SKM-1 treated with dmso at 0.1 percent for 144 hours (cell line): ENCODE results near the gene MYO9B.

Source experiments
- DNase-seq: peaks from one replicate; lab custom pipeline; 2025; ENCODE audit not compliant: unreplicated experiment; lab: John Stamatoyannopoulos, UW

MYO9B gene

DNA sequence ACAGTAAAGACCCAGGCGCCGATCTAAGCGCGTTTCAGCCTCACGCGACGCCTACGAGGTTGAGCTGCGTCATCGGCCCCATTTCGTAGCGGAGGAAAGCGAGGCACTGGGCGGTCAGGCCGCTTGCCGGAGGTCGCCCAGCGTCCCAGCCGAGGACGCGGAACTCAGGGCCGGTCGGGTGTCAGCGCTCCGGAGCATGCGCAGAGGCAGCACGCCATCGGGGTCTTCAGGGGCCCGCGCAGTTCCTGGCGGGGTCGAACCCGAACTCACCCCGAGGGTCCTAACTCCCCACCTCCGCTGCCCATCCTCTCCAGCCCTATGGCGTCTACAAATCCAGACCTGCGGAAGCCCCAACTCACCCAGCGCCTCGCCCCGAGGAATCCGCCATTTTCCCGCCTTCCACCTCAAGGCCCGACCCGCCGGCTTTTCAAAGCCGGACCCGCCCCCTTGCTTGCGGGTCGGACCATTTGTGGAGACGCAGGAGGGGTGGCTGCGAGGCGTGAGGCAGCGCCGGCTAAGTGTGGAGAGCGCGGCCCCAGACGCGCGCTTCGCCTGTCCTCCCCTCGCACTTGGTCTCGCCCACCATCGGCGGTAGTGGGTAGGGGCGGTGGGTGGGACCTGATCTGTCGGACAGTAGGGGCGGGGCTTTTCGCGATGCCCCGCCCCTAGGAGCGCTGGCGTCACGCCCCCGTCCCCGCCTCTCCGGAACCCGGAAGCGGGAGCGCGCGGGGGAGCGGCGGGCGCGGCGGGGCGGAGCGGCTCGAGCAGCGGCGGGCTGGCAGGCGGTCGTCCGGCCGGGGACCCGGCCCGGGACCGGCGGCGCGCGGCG is at the start of gene MYO9B, which contains the start of gene HAUS8:
MYO9B (plus strand) TSS at position 743 of the 829 bp plus-strand sequence. CDS start 25,941 bp downstream, outside the sequence.
HAUS8 (minus strand) TSS at position 418 of the 829 bp plus-strand sequence; CDS start at position 388, 30 bp downstream.
- DNase-seq = peak; percentile 96

DNA sequence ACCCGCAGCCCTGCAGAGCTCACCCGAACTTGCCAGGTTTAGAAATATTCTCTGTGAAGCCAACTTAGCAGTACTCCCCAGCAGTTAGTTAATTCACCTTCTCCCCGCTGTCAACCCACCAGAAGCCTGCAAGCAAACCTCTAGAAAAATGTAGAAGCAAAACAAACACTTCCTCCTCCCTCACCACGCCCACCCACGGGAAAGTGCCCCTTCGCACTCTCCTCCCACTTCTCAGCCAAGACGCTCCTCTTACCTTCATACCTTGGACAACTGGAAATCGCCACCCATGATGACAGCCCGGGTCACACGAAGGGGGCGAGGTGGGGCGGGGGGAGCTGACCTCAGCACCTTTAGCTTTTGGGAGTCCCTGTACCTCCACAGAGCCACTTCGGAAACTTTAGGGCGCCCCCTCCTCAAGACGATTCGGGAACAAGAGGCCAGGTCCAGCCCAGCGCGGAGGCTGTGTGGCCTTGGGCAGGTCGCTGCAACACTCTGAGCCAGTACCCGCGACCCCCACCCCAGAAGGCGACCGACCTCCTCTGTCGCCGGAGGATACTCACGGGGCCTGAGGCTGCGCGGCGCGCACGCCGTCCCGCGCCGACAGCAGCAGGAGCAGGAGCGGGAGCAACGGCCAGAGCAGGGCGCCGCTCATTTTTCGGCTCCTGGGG is 49.5 kb upstream of the MYO9B start:
- no peak for DNase-seq

DNA sequence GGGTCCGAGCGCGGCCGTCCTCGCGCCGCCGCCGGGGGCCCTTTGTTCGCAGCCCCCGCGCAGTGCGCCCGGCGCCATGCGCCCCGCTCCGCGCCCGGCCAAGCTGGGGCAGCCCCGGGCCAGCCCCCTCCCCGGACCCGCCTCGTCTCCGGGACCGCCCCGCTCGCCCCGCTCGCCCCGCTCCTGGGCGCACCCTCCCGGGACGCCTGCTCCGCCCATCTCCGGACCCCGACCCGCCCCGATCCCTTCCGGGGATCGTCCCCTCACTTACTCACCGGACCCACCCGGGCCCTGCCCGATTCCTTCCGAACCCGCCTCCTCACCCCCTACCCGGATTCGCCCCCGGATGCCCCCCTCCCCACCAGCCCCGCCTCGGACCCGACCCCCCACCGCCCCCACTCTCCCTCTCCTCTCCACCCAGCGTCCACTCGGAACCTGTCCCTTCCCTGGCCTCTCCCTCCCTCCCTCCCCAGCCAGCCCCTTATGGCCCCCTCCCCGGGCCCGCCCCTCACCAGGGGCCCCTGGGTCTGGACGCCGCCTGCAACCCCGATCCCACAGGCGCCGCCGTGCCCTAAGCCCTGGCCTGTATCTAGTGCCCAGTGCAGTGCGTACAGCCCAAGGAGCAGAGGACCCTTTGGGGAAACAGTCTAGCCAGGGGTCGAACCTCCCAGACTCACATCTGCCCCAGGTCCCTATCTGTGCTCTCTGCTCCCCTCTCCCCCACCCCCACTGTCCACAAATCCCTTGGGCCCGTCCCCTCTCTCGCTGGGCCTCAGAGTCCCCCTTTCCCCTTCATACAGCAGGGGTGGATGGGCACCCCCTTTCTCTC is 48.7 kb upstream of the MYO9B start, which contains the start of gene CPAMD8:
CPAMD8 (minus strand) TSS at position 105 of the 829 bp plus-strand sequence. CDS start 168 bp downstream, outside the sequence.
- DNase-seq = no peak

DNA sequence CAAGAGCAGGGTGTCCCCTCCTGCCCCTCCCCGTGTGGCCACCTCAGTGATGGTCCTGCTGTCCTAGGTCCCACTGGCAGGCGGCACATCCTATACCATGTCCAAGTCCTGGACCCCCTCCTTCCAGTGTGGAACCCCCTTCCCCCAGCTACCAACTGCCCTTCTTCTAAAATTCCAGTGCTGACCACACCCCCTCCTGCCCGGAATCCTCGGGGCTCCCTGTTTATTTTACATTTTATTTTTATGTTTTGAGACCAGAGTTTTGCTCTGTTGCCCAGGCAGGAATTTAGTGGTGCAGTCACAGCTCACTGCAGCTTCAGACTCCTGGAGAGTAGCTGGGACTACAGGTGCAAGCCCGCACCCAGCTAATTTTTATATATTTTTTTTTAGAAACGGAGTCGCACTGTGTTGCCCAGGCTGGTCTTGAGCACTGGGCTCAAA is 48.0 kb upstream of the MYO9B start:
- no peak for DNase-seq

DNA sequence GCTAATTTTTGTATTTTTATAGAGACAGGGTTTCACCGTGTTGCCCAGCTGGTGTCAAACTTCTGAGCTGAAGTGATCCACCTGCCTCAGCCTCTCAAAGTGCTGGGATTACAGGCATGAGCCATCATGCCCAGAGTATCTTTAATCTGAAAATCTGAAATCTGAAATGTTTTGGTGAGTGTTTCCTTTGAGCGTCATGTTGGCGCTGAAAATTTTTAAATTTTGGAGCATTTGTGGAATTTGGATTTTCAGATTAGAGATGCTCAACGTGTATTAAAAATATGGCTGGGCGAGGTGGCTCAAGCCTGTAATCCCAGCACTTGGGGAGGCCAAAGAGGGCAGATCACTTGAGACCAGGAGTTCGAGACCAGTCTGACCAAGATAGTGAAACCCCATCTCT is 43.8 kb upstream of the MYO9B start:
- DNase-seq = no peak

DNA sequence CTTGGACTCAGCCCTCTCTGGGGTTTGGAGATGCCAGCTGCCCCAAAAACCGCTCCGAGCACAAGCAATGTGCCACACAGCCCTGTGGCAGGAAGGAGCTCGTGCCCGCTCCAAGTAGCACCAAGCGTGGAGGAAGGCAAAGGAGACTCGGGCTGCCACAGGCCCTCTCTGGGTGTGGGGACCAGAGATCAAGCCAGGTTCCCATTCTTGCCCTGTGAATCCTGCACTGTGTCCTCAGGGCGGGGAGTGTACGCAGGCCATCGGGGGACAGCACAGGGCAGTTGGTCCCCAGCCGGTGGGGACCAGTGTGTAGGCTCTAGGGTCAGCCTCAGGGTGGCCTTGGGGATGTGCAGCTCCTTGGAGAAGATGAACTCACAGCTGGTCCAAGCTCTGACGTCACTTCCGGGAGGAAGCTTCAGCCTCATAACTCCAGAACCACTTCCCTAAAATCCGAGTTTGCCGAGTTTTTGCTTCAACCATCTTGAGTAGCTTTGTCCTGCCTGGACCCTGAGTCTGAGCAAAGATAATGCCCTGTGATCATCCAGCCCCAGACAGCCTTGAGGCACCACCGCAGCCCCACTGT is 39.6 kb upstream of the MYO9B start:
- DNase-seq = peak; percentile 73

DNA sequence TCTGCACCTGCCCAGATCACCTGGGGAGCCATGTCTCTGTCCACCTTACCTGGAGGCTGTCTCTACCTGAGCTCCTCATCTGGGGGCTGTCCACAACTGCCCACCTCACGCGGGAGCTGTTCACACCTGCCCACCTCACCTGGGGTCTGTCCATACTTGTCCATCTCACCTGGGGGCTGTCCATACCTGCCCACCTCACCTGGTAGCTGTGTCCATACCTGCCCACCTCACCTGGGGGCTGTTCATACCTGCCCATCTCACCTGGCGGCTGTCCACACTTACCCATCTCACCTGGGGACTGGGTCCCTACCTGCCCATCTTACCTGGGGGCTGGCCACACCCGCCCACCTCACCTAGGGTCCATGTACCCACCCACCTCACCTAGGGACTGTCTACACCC is 38.9 kb upstream of the MYO9B start:
- DNase-seq = no peak

DNA sequence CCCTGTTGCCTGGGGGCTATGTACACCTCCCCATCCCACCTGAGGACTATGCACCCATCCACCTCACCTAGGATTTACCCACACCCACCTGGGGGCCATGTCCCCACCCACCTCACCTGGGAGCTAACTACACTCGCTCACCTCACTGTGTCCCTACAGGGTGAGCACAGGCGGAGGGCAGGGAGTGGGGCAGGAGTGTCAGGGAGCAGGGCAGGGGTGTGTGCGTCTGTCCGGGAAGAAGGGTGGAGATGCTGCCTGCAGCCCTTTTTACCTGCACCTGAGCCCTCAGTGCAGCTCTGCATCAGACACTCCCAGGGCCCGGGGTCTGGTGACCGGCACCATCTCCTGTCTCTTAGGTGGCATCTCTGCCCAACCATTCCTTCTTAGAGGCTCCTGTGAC is 38.4 kb upstream of the MYO9B start:
- DNase-seq = no peak

DNA sequence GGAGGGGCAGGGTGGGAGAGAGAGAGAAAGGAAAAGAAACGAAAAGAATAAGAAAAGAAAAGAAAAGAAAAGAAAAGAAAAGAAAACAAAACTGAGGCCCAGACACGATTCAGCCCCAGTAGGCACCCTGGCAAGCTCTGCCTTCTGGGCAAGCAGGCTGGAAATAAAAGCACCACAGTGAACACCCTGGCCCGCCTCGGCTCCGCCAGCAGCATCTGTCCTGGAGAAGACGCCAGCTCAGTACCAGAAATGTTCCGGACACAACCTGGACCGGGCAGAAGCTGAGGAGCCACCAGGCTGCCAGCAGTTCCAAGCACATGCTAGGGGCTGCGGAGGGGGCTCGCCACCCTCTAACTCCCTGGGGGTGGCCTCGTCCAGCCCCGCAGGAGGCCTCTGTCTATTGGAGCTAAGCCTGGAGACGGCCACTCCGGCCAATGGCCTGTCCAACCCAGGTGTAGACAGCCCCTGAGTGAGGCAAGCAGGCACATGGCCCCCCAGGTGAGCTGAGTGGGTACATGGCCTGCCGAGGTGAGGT is 37.5 kb upstream of the MYO9B start:
- DNase-seq = no peak

DNA sequence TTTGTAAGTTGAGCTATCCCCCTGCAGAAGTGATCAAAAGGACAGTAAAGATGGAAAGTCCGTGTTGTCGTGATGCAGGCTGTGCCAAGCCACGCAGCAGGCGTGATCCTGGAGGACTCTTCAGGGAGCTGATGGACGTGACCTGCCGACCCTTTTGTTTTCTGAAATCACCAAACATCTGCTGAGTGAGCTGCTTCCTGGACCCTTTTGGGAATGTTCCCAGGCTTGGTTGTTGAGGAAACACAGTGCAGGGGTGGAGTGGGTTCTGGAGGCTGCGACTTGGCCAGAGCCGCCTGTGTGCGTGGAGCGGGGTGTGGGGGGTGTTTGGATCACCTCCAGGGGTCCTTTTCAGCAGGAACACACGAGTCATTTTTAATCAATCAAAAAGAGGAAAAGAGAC is 33.6 kb upstream of the MYO9B start:
- no peak for DNase-seq

DNA sequence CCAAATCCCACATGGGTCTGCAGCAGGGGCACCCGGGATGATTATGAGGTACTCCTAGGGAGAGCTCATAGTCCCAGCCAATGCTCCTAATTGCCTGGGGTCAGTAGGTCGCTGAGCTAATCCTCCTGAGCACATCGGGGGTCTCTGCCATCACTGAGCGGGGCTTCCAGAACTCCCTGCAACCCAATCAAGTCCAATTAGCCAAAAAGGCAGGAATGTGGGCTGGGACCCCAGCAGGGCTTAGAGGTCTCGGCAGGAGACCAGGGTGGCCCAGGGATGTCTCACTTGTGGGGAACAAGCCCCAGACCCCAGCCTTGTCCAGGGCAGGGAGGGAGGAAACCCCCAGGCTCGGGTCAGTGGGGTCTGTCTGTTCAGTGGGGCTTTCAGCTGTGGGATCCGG is 31.8 kb upstream of the MYO9B start:
- no peak for DNase-seq

GRCh38 chr19:17045907-17046502 is 29.6 kb upstream of the MYO9B start:
- no peak for DNase-seq

GRCh38 chr19:17048885-17049453 is 26.6 kb upstream of the MYO9B start:
- DNase-seq = no peak

GRCh38 chr19:17049711-17050280 is 25.8 kb upstream of the MYO9B start:
- no peak for DNase-seq

GRCh38 chr19:17052439-17052838 is 23.1 kb upstream of the MYO9B start:
- DNase-seq = peak; percentile 11

DNA sequence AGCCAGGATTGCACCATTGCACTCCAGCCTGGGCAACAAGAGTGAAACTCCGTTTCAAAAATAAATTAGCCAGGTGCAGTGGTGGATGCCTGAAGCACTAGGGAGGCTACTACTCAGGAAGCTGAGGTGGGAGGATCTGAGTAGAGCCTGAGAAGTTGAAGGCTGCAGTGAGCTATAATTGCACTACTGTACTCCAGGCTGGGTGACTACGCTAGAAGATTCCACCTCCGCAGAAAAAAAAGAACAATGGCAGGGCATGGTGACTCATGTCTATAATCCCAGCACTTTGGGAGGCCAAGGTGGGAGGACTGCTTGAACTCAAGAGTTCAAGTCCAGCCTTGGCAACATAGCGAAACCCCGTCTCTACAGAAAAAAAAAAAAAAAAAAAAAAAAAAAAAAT is 20.8 kb upstream of the MYO9B start:
- DNase-seq = no peak

DNA sequence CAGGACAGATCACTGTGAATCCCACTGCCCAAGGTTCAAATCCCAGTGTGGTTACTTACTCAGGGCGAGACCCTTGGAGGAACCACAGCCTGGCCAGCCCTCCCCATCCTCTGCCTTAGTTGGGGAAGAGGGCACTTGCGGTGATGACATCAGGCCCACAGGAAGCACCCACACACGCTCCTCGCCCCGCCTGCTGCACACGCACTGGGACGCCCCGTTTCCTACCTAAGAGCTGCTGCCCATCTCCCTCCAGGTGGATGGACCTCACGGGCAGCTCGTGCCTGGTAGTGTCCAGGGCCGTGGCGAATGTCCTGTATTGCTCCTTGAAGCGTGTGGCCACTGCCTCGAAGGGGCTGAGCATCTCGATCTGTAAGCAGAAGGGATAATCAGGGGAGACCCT is 19.9 kb upstream of the MYO9B start:
- DNase-seq = no peak

- DNase-seq = no peak
Observed at GRCh38 chr19:17058236-17058635, 17.3 kb upstream of the MYO9B start.

GRCh38 chr19:17060802-17061201 is 14.8 kb upstream of the MYO9B start:
- DNase-seq = no peak

DNA sequence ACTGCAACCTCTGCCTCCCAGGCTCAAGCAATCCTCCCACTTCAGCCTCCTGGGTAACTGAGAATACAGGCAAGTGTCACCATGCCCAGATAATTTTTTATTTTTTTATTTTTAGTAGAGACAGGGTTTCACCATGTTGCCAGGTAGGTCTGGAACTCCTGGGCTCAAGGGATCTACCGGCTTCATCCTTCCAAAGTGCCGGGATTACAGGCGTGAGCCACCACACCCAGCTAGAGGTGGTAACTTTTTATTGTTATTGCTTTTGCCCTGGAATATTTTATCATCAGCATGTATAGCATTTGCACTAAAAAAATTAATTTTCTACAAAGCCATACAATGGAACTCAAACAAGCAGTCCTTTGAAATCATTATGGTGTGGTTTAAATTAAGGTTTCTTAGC is 14.4 kb upstream of the MYO9B start:
- no peak for DNase-seq
